Stimulated activated CD8-positive, alpha-beta memory T cell treated with anti-CD3 and anti-CD28 coated beads, Interleukin-12 subunit alpha, Interleukin-12 subunit beta, amount 100 ng/mL, for 24 hours (primary cell): ENCODE data around the gene STIM2.
"Not testable (repeated sequence)": the region's sequence is repeated elsewhere in the genome, so short reads cannot be mapped to it uniquely, and the experiment has no call there.

Experiments used
- DNase-seq: peaks from one replicate; pipeline ENCODE4 v3.0.0-alpha.2; 2020; ENCODE audit errors: extremely low read depth

STIM2 gene

DNA sequence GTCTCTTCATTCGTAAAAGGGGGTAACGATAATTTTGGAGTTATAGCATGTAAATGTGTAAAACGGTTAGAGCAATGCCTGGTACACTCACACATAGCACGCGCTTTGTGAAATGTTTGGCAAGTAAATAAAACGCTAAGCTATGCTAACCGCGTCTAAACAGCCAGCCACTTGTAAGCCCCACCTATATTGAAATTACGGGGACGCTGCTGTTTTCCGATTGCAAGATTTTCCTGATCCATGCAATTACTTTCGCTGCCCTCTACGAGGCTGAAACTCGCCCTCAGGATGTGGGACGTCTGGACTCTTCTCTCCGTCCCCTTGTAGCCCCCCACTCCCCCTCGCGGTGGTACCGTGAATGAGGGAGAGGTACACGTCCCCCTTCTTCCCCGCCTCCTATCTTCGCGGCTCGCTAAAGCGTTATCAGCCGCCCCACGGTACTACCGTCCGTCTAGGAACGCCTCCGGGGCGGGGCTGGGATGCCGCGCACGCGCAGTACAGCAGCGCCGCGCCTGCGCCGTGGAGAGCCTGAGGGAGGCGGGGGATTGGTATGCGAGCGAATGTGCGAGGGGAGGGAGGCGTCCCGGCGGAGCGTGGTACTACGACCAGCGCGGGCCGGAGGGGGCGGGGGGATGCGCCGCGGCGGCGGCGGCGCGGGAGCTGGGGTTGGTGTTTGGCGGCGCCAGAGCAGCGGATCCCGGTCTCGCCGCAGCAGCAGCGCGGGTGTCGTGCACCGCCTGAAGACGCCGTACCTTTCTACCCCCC, at the start of gene STIM2:
Gene STIM2 (plus strand): TSS at position 685 of the 765 bp plus-strand sequence.
- peak; percentile 93 for DNase-seq

DNA sequence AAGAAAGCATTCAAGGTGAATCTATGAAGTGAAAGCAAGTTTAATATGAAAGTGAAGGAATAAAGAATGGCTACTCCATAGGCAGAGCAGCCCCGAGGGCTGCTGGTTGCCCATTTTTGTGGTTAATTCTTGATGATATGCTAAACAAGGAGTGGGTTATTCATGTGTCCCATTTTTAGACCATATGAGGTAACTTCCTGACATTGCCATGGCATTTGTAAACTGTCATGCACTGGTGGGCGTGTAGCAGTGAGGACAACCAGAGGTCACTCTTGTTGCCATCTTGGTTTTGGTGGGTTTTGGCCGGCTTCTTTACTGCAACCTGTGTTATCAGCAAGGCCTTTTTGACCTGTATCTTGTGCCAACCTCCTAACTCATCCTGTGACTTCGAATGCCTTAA, 49.1 kb upstream of the STIM2 start:
- not testable (repeated sequence) for DNase-seq

DNA sequence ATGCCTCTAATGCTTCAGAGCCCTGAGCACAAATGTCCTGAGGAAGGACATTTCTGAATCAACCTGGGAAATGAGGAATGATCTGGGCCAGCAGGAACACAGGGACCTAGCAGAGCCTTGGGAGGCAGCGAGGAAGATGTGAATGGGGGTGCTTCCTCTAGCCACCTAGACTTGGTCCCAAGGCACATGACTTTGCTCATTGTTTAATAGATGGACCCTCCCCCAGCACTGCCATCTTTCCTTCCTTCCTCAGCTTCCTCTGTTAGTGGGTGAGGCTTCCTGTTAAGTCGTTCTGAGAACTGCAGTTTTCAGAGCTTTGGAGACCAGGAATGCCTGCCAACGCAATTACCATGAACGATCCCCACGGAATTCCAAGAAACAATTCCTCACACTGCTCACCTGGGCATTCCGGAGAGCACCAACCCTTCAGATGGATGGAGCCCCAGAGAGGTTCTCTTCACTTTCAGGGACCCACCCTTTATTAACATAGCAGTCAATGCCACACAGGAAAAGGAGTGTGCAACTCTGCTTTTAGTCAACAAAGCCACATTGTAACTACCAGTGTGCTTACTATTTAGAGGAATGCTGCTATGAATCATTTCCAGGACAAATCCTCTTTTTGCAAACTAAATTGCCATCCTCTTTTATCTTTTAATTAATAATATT, 48.5 kb upstream of the STIM2 start:
- DNase-seq: no peak

DNA sequence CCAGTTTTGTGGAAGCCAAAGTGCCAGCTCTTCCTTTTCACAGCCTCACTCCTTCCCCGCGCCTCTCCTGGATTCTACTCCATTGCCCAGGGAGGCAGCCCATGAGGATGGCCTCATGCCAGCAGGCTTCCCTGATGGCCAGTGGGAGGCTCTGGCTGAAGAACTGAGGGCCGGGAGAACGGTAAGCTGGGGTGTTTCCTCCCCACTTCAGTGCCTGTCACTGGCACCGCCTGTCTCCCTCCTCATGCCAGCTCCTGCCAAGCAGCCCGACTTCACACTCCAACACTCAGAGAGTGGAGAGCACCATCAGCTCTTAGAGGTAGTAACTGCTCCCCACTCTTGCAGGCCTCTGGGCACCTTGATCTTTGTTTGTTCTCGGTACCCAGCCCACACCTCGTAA, 46.9 kb upstream of the STIM2 start:
- DNase-seq: no peak

DNA sequence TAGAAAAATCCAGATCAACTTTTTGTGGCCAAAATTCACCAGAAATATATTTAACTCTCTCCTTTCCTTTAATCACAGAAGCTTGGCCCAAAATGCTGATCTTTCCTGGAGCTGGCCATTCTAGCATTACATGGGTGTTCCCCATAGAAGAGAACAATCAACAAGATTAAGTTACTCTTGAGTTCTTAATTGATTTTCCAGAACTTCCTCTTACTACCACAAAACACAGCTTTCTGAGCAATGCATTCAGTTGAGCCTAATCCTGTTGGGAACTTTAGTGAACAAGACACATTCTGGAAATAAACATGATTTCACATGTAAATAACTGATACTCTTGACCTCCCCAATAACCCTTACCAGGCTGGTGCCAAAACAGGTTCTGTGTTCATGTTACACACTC, 45.4 kb upstream of the STIM2 start:
- DNase-seq: no peak

DNA sequence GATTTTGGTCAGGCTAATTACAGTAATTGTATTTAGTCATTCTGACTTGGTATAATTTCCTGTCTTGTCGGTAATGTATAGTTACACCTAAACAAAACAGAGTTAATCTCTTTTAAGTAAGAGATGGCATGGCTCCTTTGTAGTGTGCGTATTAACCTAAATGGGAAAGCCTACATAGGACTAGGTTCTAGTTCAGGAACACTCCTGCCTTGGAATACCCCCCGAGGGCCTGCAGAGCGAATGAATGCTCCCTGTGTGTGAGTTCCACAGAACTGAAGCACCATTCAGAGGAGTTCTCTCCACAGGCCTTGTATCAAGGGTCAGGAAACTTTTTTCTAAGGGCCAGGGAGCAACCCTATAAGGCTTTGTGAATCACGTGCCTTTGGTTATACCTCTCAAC, 44.9 kb upstream of the STIM2 start:
- no peak for DNase-seq

DNA sequence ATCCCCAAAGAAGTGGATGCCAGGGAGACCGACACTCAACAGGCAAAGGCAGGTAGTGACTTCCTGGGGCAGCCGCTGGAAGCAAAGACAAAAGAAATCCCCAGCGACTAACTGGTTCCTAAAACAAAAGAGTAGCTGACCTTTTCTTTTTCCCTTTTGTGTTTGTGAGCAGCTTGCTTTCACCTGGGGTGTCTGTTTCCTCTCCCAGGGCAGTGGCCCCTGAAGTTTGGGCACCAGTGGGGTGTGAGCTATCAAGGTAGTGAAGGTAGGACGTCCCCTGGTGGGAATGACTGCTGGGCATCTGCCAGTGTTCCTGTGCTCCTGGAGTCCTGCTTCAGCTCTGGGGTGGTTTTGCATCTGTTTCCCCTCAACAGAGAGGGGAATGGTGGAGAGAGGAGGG, 41.6 kb upstream of the STIM2 start:
- DNase-seq: no peak

DNA sequence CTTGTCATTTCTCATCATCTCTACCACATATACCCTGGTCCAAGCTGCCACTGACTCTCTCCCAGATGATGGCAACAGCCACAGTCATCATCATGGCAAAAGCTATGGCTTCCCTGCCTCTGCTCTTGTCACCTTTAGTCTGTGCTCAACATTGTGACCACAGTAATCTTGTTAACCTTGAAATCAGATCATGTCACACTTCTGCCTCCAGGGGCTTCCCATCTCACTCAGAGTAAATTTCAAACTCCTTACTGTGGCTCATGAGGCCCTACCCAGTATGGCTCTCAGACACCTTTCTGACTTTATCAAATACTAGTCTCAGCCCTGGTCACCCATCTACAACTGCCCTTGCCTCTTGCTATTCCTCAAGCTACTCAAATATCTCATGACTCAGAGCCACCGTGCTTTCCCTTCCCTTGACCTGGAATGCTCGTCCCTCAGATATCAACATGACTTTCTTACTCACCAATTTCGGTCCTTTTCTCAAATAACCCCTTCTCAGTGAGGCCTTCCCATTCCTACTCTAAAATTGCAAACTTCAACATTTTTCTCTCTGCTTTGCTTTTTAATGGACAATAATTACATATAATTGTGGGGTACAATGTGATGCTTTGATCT, 41.1 kb upstream of the STIM2 start:
- DNase-seq: no peak

DNA sequence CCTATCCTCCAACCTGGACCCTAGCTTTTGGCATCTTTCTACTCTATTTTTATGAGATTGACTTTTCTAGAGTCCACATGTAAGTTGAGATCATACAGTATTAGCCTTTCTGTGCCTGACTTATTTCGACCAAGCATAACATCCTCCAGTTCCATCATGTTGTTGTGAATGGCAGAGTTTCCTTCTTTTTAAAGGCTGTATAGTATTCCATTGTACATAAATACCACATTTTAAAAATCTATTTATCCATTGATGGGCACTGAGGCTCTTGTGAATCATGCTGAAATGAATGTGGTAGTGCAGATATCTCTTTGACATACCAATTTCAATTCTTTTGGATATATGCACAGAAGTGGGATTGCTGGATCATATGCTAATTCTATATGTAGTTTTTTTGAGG, 40.3 kb upstream of the STIM2 start:
- no peak for DNase-seq

DNA sequence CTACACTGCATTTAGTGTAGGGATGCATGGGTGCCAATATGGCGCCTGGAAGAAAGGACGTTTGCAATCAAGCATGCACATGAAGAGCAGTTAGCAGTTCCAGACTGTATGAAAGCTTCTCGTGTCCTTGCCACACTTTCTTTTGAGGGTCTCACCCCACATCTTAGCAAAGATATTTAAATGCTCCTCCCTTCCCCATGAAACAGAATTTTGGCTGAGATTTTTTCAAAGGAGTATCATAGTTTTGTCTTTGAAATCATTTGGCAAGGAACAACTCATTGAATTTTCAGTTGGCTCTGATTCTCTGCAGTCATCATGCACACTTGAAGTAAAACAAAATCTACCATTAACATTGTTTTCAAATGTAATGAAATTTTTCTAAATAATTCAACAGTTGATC, 39.6 kb upstream of the STIM2 start:
- no peak for DNase-seq

DNA sequence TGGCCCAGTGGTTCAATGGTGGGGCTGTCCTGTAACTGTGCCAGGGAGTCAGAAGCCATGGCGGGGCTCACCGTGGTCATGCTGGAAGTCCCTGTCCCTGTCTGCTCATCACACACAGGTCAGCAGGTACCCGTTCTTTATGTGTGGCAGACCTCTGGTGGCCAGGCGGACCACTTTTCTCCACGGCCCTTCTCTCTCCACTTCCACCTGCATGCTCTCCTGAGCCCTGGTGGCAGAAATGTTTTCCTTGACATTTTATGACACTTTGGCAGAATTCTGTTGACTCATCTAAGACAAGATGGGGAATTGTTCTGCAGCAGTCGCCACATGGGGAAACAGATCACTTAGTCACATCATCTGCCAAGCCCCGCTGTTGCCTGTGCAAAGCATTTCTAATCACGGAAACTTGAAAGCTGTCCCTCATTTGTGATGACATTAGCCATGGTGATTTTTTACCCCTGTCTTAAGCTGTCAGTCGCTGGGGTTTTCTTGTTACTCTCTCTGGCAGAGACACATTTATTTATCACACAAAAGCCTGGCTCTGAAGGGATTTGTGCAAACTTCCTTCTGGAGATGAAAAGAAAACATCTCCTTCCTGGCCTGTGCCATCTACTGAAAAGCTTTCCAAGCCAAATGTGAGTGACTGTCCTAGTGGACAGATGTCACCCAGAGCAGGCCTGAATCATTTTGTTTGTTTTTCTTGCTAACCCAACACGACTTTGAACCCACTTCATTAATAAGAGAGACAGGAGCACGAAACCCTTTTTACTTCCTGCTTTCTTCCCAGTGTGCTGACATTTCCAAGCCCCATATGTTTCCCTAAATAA, 38.8 kb upstream of the STIM2 start:
- no peak for DNase-seq

DNA sequence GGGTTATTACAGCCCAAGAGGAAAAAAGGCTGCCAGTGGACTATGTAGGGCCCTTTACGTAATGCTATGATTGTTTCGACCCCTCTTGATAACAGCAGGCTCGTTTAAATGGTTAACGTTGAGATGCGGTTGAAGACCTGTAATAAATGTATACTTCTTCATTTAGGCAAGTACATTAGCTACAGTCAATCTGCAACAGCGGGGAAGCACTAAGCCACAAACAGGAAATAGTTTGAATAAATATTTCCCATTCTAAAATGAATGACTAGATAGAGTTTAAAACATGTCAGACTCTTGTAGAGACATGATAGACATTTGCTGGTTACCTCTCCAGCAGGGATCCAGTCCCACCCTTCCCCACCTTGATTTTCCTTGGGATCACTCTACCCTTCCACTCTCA, 38.1 kb upstream of the STIM2 start:
- no peak for DNase-seq

DNA sequence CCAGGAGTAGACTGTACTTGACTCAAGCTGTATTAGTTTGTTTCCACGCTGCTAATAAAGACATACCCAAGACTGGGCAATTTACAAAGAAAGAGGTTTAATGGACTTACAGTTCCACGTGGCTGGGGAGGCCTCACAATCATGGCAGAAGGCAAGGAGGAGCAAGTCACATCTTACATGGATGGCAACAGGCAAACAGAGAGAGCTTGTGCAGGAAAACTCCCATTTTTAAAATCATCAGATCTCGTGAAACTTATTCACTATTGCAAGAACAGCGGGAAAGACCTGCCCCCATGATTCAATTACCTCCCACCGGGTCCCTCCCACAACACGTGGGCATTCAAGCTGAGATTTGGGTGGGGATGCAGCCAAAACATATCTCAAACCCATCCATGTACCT, 37.7 kb upstream of the STIM2 start:
- not testable (repeated sequence) for DNase-seq

DNA sequence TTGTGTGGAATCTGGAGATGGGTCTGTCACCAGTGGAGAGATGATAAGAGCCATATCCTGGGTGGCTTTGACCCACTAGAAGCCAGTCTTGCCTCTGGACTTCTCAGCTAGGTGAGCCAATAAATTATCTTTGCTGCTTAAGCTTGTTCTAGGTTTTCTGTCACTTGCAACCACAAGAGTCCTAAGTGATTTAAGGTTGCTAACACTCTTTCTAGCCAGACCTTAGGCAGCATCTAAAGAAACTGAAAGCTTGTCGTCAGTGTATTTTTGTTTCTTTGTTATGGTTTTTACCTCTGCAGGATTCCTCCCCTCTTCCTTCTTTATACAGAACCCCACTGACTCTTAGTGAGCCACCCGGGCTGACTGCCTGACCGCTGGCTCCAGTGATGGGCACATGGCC, 37.1 kb upstream of the STIM2 start:
- no peak for DNase-seq

DNA sequence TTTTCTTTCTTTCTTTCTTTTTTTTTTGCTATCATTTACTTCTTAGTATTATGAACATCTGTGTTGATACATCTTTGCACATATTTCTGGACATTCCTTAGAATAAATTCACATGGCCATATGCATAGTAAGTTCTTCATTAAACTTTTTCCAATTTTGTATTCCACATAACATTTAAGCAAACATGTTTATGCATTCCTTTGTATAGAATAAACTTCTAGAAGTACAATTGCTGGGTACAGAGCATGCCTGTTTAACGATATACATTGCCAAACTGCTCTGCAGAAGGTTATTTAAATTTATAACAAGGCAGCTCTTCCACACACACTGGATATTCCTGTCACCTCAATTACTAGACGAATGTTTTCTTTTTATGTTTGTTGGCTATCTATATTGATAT, 36.0 kb upstream of the STIM2 start:
- no peak for DNase-seq

DNA sequence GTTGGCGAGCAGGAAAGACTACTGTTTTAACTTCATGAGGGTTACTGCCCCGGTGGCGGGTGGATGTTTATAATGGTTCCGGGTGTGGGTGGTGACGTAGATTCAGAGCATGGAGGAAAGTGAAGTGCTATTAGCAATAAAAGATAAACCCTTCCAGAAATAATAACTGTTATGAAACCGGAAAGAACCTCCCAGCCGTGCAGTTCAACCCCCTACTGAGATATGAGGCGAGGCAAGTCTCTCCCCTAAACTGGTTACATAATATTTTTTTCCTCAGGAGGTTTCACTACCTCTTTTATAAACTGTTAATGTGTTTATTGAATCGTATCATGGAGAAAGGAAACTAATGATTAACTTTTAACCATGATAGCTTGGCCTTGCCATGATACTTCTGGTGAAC, 33.9 kb upstream of the STIM2 start:
- no peak for DNase-seq

DNA sequence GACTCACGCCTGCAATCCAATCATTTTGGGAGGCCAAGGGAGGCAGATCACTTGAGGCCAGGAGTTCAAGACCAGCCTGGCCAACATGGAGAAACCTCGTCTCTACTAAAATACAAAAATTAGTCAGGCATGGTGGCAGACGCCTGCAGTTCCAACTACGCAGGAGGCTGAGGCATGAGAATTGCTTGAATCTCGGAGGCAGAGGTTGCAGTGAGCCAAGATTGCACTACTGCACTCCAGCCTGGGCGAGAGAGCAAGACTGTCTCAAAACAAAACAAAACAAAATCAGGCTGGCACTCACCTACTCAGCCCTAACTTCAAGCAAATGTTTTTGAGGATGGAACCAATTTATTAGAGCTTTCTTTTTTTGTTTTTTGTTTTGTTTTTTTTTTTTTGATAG, 33.3 kb upstream of the STIM2 start:
- DNase-seq: not testable (repeated sequence)

DNA sequence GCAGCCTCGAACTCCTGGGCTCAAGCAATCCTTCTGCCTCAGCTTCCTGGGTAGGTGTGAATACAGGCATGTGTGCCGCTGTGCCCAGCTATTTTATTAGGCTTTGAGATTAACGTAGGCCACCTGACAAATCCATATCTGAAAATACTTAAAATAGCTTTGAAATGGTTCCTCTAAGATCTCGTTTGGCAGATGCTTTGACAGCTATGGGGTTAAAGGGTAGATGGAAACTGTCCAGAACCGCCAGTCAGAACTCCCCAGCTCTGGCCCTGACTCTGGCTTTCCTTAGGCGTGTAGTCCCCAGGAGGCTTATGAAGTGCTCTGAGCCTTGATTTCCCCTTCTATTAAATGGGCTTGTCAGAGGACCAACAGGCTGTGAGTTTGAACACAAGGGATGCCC, 32.8 kb upstream of the STIM2 start:
- no peak for DNase-seq

DNA sequence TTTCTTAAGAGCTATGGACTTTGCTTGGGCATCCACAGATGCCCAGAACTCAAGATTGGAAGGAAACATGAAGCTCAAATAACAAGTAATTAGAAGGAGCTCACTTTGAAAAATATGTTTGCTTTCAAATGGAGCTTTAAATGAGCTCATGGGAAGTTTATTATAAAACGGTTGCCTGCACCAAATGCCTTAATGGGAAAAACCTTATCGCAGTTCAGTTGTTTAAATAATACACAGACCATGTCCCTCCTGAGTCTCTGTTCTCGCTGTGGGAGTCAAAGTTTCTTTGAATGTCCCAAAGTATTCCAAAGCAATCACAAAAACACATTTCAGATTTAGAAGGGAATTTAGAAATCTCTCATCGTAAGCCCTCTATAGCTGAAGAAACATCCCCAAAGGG, 31.6 kb upstream of the STIM2 start:
- DNase-seq: no peak

DNA sequence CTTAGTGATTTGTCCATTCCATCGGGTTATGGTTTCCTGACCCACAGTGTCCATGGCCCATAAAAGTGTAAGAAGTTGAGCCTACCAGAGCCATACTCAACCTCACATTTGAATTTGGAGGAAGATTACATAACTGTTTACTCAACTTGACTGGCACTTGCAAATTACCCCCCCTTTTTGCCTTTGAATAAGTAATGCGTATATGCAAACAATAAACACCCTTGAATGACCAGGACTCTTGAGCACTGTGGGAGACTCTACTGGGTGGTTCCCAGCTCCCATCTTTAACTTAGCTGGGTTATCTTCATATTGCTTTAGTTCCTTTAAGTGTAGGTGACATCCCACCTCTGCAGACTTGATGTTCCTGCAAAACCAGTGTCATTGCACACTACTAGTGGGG, 30.6 kb upstream of the STIM2 start:
- DNase-seq: no peak

DNA sequence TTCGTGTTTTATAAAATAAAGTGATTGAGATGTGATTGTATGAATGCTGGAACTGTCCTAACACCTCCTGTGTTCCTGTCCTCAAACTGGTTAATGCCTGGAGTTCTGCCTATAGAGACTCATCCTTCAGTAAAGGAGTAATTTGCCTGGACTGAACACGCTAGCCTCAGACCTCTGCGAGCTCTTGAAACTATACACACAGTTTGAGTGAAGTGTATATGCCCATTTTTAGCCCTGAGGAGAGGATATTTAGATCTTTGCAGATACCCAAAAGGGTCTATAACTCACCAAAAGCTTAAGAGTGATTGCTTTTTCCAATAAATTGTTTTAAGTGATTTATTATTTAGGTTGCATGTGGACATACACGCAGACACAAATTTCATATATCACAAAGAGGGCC, 29.9 kb upstream of the STIM2 start:
- DNase-seq: no peak

DNA sequence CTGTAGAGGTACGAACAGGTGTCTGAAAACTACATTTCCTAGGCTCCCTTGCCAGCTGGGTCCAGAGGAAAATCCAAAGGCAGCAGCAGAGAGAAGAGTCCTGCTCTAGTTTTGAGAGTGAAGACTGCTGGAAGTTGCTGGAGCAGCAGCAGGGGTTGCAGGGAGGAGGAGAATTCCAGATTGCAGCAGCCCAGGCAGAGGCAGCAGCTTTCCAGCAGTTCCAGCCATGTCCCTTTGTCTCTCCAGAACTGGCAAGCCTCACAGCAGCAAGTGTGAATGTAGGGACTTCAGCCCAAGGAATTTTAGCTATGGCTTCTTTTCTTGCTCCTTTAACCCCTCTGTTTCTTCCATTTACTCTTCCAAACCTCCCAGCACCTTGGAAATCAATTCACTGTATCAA, 24.1 kb upstream of the STIM2 start:
- no peak for DNase-seq
